ENCODE measurements around the gene IGFBP4. TPM values are rescaled to one million over a fixed set of nuclear protein-coding genes. Genes with fewer than 3 reads are reported as not detected.

The IGFBP4 gene
- total RNA-seq, 2 experiments from 2014 or later: 10.7 to 11.6 TPM

GRCh38 chr17:40471846-40472732 lies 28.8 kb downstream of the IGFBP4 start:
- Mint-ChIP-seq H3K4me3 (no peak overlapping the region), H3K36me3 (ENCODE audit: low read depth) (peaks cover 1% of the 10 kb centered on the region), H3K27me3 (no peaks in the 10 kb centered on the region), H3K4me1 (ENCODE audit: low read depth) (peaks cover 5% of the 10 kb centered on the region), H3K9me3 (no peaks in the 10 kb centered on the region), H3K27ac (no peak overlapping the region)
- intact Hi-C loops (cut with micrococcal nuclease): no loop called here
- ChIA-PET POLR2A (interaction anchor here (0.9 to 1.6 kb wide), 4 partner anchors 12 to 52 kb away, joined by 3 to 5 read pairs (median 3); no protein-coding TSS in a partner anchor), CTCF (interaction anchor here (0.5 to 1.8 kb wide), 4 partner anchors 8 to 39 kb away, joined by 3 to 4 read pairs (median 4); no protein-coding TSS in a partner anchor)
- DNase-seq (no peak), ATAC-seq (no peak)
- TF ChIP-seq, protein P1, sequence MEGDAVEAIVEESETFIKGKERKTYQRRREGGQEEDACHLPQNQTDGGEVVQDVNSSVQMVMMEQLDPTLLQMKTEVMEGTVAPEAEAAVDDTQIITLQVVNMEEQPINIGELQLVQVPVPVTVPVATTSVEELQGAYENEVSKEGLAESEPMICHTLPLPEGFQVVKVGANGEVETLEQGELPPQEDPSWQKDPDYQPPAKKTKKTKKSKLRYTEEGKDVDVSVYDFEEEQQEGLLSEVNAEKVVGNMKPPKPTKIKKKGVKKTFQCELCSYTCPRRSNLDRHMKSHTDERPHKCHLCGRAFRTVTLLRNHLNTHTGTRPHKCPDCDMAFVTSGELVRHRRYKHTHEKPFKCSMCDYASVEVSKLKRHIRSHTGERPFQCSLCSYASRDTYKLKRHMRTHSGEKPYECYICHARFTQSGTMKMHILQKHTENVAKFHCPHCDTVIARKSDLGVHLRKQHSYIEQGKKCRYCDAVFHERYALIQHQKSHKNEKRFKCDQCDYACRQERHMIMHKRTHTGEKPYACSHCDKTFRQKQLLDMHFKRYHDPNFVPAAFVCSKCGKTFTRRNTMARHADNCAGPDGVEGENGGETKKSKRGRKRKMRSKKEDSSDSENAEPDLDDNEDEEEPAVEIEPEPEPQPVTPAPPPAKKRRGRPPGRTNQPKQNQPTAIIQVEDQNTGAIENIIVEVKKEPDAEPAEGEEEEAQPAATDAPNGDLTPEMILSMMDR (IDR thresholded peaks at IDR 0.05): no peak

DNA sequence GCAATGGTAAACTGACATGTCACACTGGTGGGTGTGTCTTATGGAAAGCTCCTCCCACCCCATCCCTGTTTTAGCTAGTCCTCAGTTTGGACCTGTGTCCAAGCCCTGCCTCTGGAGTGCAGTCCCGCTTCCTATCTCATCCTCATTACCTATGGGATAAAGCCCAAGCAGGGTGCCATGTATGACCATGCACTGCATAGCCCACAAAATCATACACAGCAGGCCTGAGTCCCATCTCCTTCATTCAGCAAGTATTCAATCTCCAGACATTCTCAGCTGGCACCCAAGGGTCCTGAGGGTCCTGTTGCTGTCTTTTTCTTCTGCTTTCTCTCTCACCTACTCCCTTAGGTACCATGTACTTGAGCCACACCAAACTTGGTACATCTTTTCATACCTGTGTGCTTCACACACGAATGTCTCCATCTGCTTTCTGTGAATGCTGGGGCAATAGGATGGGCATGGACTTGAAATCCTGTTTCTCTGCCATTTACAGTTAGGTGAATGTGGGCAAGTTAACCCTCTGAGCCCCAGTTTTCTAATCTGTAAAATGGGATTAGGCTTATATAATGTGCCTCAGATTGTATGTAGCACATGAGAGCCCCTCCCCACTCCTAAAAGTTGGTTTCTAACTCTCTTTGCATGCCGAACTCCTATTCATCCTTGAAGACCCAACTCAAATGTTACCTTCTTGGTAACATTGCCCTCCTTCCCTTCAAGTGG lies 29.6 kb downstream of the IGFBP4 start:
- ChIA-PET CTCF (interaction anchor here (0.5 kb wide), 1 partner anchor 23 kb away, joined by 3 read pairs; no protein-coding TSS in a partner anchor), POLR2A (interaction anchor here (0.9 to 1.0 kb wide), 3 partner anchors 15 to 52 kb away, joined by 3 to 5 read pairs (median 3); no protein-coding TSS in a partner anchor)
- Mint-ChIP-seq H3K27me3 (no peaks in the 10 kb centered on the region), H3K9me3 (no peaks in the 10 kb centered on the region), H3K36me3 (ENCODE audit: low read depth) (peaks cover 6% of the 10 kb centered on the region), H3K4me1 (ENCODE audit: low read depth) (peaks cover 9% of the 10 kb centered on the region), H3K4me3 (no peak overlapping the region), H3K27ac (no peak overlapping the region)
- DNase-seq (no peak), ATAC-seq (no peak)
- intact Hi-C loops (cut with micrococcal nuclease): no loop called here
- TF ChIP-seq, protein P1 (IDR thresholded peaks at IDR 0.05): no peak

DNA sequence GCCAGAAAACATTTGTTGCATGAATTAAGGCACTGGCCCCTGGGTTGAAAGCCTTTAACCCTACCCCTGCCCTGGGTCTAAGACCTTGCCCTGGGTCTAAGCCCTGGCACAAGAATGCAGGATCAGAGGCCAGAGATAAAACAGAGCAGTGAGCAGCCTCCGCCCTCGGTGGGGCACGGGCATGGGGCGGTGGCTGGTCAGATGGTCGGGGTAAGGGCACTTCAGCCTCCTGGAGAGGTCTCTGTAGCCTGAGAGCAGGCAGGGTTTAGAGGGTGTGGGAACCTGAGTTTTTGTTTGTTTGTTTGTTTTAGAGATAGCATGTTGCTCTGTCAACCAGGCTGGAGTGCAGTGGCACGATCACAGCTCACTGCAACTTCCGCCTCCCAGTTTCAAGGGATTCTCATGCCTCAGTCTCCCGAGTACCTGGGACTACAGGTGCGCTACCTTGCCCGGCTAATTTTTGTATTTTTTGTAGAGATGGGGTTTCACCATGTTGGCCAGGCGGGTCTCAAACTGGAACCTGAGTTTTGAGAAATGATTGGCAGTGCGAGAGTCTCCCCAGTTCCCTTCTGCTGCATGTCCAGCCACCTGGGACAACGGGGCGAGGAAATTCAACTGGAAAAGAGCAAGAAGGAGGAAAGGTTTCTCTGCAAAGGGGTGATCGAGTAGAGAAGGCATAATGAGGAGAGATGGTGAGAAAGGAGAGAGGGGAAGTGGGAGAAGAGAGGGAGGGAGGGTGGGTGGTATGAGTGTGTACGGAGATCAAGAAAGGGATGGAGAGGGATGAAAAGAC lies 30.5 kb downstream of the IGFBP4 start:
- no peak overlapping the region for H3K27ac Mint-ChIP-seq
- ATAC-seq: no peak
- TF ChIP-seq, protein P1 (IDR thresholded peaks at IDR 0.05): no peak

GRCh38 chr17:40474419-40475002 lies 31.3 kb downstream of the IGFBP4 start:
- CTCF ChIA-PET: interaction anchor here (1.4 to 11.0 kb wide), 4 partner anchors 21 to 113 kb away, joined by 7 to 158 read pairs (median 23); no protein-coding TSS in a partner anchor
- ATAC-seq (no peak), DNase-seq (no peak)
- TF ChIP-seq, protein P1 (IDR thresholded peaks at IDR 0.05): no peak
- H3K27ac Mint-ChIP-seq: no peak overlapping the region
- intact Hi-C loops (cut with micrococcal nuclease): no loop called here
- no peaks in the 10 kb centered on the region for H3K27me3 Mint-ChIP-seq
- peaks cover 10% of the 10 kb centered on the region for H3K36me3 Mint-ChIP-seq (ENCODE audit: low read depth)
- no peak overlapping the region for H3K4me3 Mint-ChIP-seq
- peaks cover 16% of the 10 kb centered on the region for H3K4me1 Mint-ChIP-seq (ENCODE audit: low read depth)
- POLR2A ChIA-PET: interaction anchor here (0.9 to 1.4 kb wide), 2 partner anchors 57 to 64 kb away, joined by 3 read pairs; partner anchors contain the start of gene TOP2A
- peaks cover 2% of the 10 kb centered on the region for H3K9me3 Mint-ChIP-seq

More for the DNA sequence above, 30.5 kb downstream of the IGFBP4 start:
- Mint-ChIP-seq H3K4me1 (ENCODE audit: low read depth) (peaks cover 11% of the 10 kb centered on the region), H3K4me3 (no peak overlapping the region), H3K36me3 (ENCODE audit: low read depth) (peaks cover 7% of the 10 kb centered on the region), H3K9me3 (peaks cover under 1% of the 10 kb centered on the region), H3K27me3 (no peaks in the 10 kb centered on the region)
- DNase-seq: no peak
- intact Hi-C loops (cut with micrococcal nuclease): no loop called here
- POLR2A ChIA-PET: no interaction called here
- CTCF ChIA-PET: interaction anchor here (3.5 to 11.0 kb wide), 2 partner anchors 58 to 112 kb away, joined by 26 to 158 read pairs; no protein-coding TSS in a partner anchor

Measured in activated CD8-positive, alpha-beta T cell treated with anti-CD3 and anti-CD28 coated beads for 36 hours (primary cell).